TTC549 (cell line): ENCODE data around the gene PARP9.
"Not testable (repeated sequence)": the region's sequence is repeated elsewhere in the genome, so short reads cannot be mapped to it uniquely, and the experiment has no call there.

ENCODE experiments used
- FAIRE-seq: peaks from 2 replicates; lab custom pipeline; 2012; peaks lifted over from hg19 to GRCh38; lab: Jason Lieb, UNC

The PARP9 gene

GRCh38 chr3:122520861-122521260, 43.2 kb downstream of the PARP9 start:
- no peak for FAIRE-seq

GRCh38 chr3:122519693-122520092, 44.4 kb downstream of the PARP9 start:
- FAIRE-seq = no peak

- FAIRE-seq = no peak
These were observed 47.2 kb downstream of the PARP9 start for GRCh38 chr3:122516846-122517360.

GRCh38 chr3:122515870-122516269, 48.2 kb downstream of the PARP9 start:
- no peak for FAIRE-seq

- no peak for FAIRE-seq
These were observed 49.1 kb downstream of the PARP9 start for GRCh38 chr3:122515020-122515468.

- no peak for FAIRE-seq
These were observed 49.7 kb downstream of the PARP9 start, which contains the start of gene KPNA1 for GRCh38 chr3:122514123-122515019. Gene KPNA1, minus strand, starts transcription at chr3:122514939. Its CDS starts 18,374 bp downstream, at chr3:122496565.

GRCh38 chr3:122513386-122514122, 50.5 kb downstream of the PARP9 start:
- FAIRE-seq = no peak

GRCh38 chr3:122512284-122512683, 51.8 kb downstream of the PARP9 start:
- no peak for FAIRE-seq

- FAIRE-seq = no peak
These were observed 53.1 kb downstream of the PARP9 start for GRCh38 chr3:122510878-122511535.

- FAIRE-seq = not testable (repeated sequence)
These were observed 55.2 kb downstream of the PARP9 start for GRCh38 chr3:122508944-122509343.

- FAIRE-seq = no peak
These were observed 55.8 kb downstream of the PARP9 start for GRCh38 chr3:122508135-122508914.

GRCh38 chr3:122506450-122506849, 57.6 kb downstream of the PARP9 start:
- no peak for FAIRE-seq

- no peak for FAIRE-seq
These were observed 58.4 kb downstream of the PARP9 start for GRCh38 chr3:122505676-122506075.

GRCh38 chr3:122502941-122503340, 61.2 kb downstream of the PARP9 start:
- FAIRE-seq = no peak

- no peak for FAIRE-seq
These were observed 62.0 kb downstream of the PARP9 start for GRCh38 chr3:122502139-122502538.

GRCh38 chr3:122500964-122501363, 63.1 kb downstream of the PARP9 start:
- not testable (repeated sequence) for FAIRE-seq

GRCh38 chr3:122498152-122498551, 65.9 kb downstream of the PARP9 start:
- no peak for FAIRE-seq

GRCh38 chr3:122497425-122497824, 66.7 kb downstream of the PARP9 start:
- no peak for FAIRE-seq

GRCh38 chr3:122496508-122496907, 67.6 kb downstream of the PARP9 start:
- FAIRE-seq = no peak

- FAIRE-seq = no peak
These were observed 70.8 kb downstream of the PARP9 start for GRCh38 chr3:122493296-122493695.

GRCh38 chr3:122488262-122488973, 75.7 kb downstream of the PARP9 start:
- no peak for FAIRE-seq
